AG04450 (cell line): ENCODE data around the gene CPN2. TPM values are rescaled to one million over a fixed set of nuclear protein-coding genes. Genes with fewer than 3 reads are reported as not detected.

Experiments
- CTCF ChIA-PET: fragments of 300-600, 350-600 bp; formaldehyde crosslinking; extraction: SDS; loops from one replicate; lab custom pipeline; 2022; ENCODE audit warnings: antibody characterized with exemption, inconsistent platforms; lab: Charles Lee
- POLR2A ChIA-PET: fragments of 350-600 bp; formaldehyde crosslinking; extraction: SDS; loops from one replicate; lab custom pipeline; 2021; ENCODE audit warnings: antibody characterized with exemption, inconsistent platforms; lab: Yijun Ruan, JAX
- DNase-seq: peaks from one replicate; pipeline ENCODE4 v3.0.0-alpha.2; 2011; ENCODE audit warnings: low read depth, low spot score
- H3K27ac ChIP-seq: one replicate; pipeline ENCODE4 v1.5.1; 2012; ENCODE audit warnings: low read depth, low read length, control low read depth
- H3K27me3 ChIP-seq: one replicate; pipeline ENCODE4 v1.6.0; 2012; ENCODE audit warnings: low read length; ENCODE audit not compliant: control insufficient read depth, insufficient read depth
- H3K4me3 ChIP-seq: 2 replicates; pipeline ENCODE4 v1.5.1; 2011; ENCODE audit warnings: mild to moderate bottlenecking, low read depth, low read length, control low read depth
- H3K9me3 ChIP-seq: 2 replicates; pipeline ENCODE4 v1.5.1; 2012; ENCODE audit warnings: low read length; ENCODE audit not compliant: control insufficient read depth, insufficient read depth
- CTCF ChIP-seq: IDR thresholded peaks from 2 replicates; pipeline ENCODE4 v1.5.1; 2011; ENCODE audit warnings: low read depth, low read length, control low read depth, inconsistent platforms
- polyA plus RNA-seq: library from polyadenylated mRNA; depleted of rRNA; stranded (reverse); fragments of >200 nt; gene quantifications from 2 replicates; pipeline ENCODE4 v1.2.3, GENCODE V29; 2011

Gene CPN2
- polyA plus RNA-seq, 1 experiment: not detected

- Histone ChIP-seq H3K4me3 (no peak overlapping the region), H3K27me3 (peaks cover 82% of the 10 kb centered on the region), H3K27ac (no peak overlapping the region), H3K9me3 (no peaks in the 10 kb centered on the region)
- ChIA-PET POLR2A (no interaction called here), CTCF (interaction anchor here (1.3 to 3.2 kb wide), 3 partner anchors 8 to 526 kb away, joined by 4 to 14 read pairs (median 13); no protein-coding TSS in a partner anchor)
- no peak for DNase-seq
- no peak for TF ChIP-seq CTCF
Measured at GRCh38 chr3:194307849-194308248, 43.3 kb downstream of the CPN2 start.

- no peak for TF ChIP-seq CTCF
- POLR2A ChIA-PET: no interaction called here
Measured at GRCh38 chr3:194306771-194307640, 44.1 kb downstream of the CPN2 start.

GRCh38 chr3:194306109-194306686 lies 44.9 kb downstream of the CPN2 start:
- Histone ChIP-seq H3K27me3 (peaks cover 73% of the 10 kb centered on the region), H3K4me3 (no peak overlapping the region), H3K27ac (no peak overlapping the region), H3K9me3 (no peaks in the 10 kb centered on the region)
- POLR2A ChIA-PET: no interaction called here
- CTCF ChIA-PET: interaction anchor here (1.3 to 2.6 kb wide), 2 partner anchors 8 to 10 kb away, joined by 4 to 14 read pairs; no protein-coding TSS in a partner anchor
- no peak for TF ChIP-seq CTCF
- DNase-seq: no peak

More at GRCh38 chr3:194306771-194307640, 44.1 kb downstream of the CPN2 start:
- no peak for DNase-seq
- CTCF ChIA-PET: interaction anchor here (1.3 to 3.2 kb wide), 3 partner anchors 9 to 526 kb away, joined by 4 to 14 read pairs (median 13); no protein-coding TSS in a partner anchor
- Histone ChIP-seq H3K27me3 (peaks cover 75% of the 10 kb centered on the region), H3K4me3 (no peak overlapping the region), H3K27ac (no peak overlapping the region), H3K9me3 (no peaks in the 10 kb centered on the region)

- Histone ChIP-seq H3K27me3 (peaks cover 67% of the 10 kb centered on the region), H3K4me3 (no peak overlapping the region), H3K27ac (no peak overlapping the region), H3K9me3 (no peaks in the 10 kb centered on the region)
- POLR2A ChIA-PET: no interaction called here
- CTCF ChIA-PET: interaction anchor here (1.4 to 2.6 kb wide), 2 partner anchors 10 kb away, joined by 12 to 14 read pairs; no protein-coding TSS in a partner anchor
- DNase-seq: no peak
- TF ChIP-seq CTCF: no peak
Measured at GRCh38 chr3:194305356-194306108, 45.6 kb downstream of the CPN2 start.
